ENCODE data around the gene CSF1.

GRCh38 chr1:109906160-109906838 is 4.3 kb upstream of the CSF1 start:
- no peak for TF ChIP-seq CTCF (IDR thresholded peaks at IDR 0.05)
- no peak for TF ChIP-seq POLR2A (IDR thresholded peaks at IDR 0.05)
